ENCODE results near the gene FARS2.

Gene FARS2

GRCh38 chr6:5435449-5435848, 174.1 kb downstream of the FARS2 start:
- DNase-seq = no peak

- no peak for DNase-seq
Measured at GRCh38 chr6:5438922-5439584, 177.7 kb downstream of the FARS2 start.

GRCh38 chr6:5439749-5440148, 178.4 kb downstream of the FARS2 start:
- DNase-seq = no peak

- DNase-seq = no peak
Measured at GRCh38 chr6:5442319-5442718, 181.0 kb downstream of the FARS2 start.

GRCh38 chr6:5442916-5443315, 181.6 kb downstream of the FARS2 start:
- DNase-seq = no peak

- no peak for DNase-seq
Measured at GRCh38 chr6:5443491-5443890, 182.2 kb downstream of the FARS2 start.

- DNase-seq = no peak
Measured at GRCh38 chr6:5446362-5447075, 185.2 kb downstream of the FARS2 start.

GRCh38 chr6:5447921-5448320, 186.6 kb downstream of the FARS2 start:
- no peak for DNase-seq

- no peak for DNase-seq
Measured at GRCh38 chr6:5450073-5450472, 188.8 kb downstream of the FARS2 start.

GRCh38 chr6:5453546-5453945, 192.2 kb downstream of the FARS2 start:
- no peak for DNase-seq

- no peak for DNase-seq
Measured at GRCh38 chr6:5455142-5455541, 193.8 kb downstream of the FARS2 start.

- DNase-seq = no peak
Measured at GRCh38 chr6:5457041-5457440, 195.7 kb downstream of the FARS2 start.

GRCh38 chr6:5457983-5458683, 196.8 kb downstream of the FARS2 start:
- DNase-seq = no peak

- no peak for DNase-seq
Measured at GRCh38 chr6:5459346-5459745, 198.0 kb downstream of the FARS2 start.

- DNase-seq = no peak
Measured at GRCh38 chr6:5461365-5461764, 200.1 kb downstream of the FARS2 start.

- no peak for DNase-seq
Measured at GRCh38 chr6:5462856-5463255, 201.5 kb downstream of the FARS2 start.

- DNase-seq = no peak
Measured at GRCh38 chr6:5463690-5464089, 202.4 kb downstream of the FARS2 start.

- no peak for DNase-seq
Measured at GRCh38 chr6:5464099-5464885, 203.0 kb downstream of the FARS2 start.

- no peak for DNase-seq
Measured at GRCh38 chr6:5466281-5467136, 205.2 kb downstream of the FARS2 start.

- DNase-seq = no peak
Measured at GRCh38 chr6:5468586-5468985, 207.3 kb downstream of the FARS2 start.

- no peak for DNase-seq
Measured at GRCh38 chr6:5469101-5469846, 208.0 kb downstream of the FARS2 start.

GRCh38 chr6:5471044-5471443, 209.7 kb downstream of the FARS2 start:
- DNase-seq = peak; percentile 72
